GM12878 (cell line): Measurements from ENCODE around the gene SPACDR. TPM values are rescaled to one million over a fixed set of nuclear protein-coding genes. Genes with fewer than 3 reads are reported as not detected.

ENCODE experiments used
- ATAC-seq: fragments of 200-7000 bp; cut with Tn5 transposase; 3 replicates; pipeline ENCODE4 v1.9.1; 2020; ENCODE audit warnings: mild to moderate bottlenecking, moderate library complexity
- BruUV-seq: library from RNA; stranded (reverse); fragments of 400-500 nt; replicated peaks from 2 replicates; lab custom pipeline; 2021; lab: Mats Ljungman, UMichigan
- CTCF ChIA-PET: fragments of 300-600 bp; sonication (Branson Sonifier 250); formaldehyde crosslinking; extraction: SDS; loops from one replicate; lab custom pipeline; 2021; ENCODE audit warnings: inconsistent platforms; lab: Yijun Ruan, JAX
- POLR2A ChIA-PET: fragments of 350-600 bp; formaldehyde crosslinking; extraction: SDS; loops from one replicate; lab custom pipeline; 2021; ENCODE audit warnings: inconsistent platforms; lab: Charles Lee
- RAD21 ChIA-PET: fragments of 300-600 bp; sonication (Branson Sonifier 250); formaldehyde crosslinking; loops from one replicate; lab custom pipeline; 2023; ENCODE audit warnings: antibody characterized with exemption; ENCODE audit not compliant: unreplicated experiment; lab: Charles Lee
- SMC1A ChIA-PET: fragments of 300-600 bp; sonication (Branson Sonifier 250); formaldehyde crosslinking; loops from one replicate; lab custom pipeline; 2023; ENCODE audit not compliant: unreplicated experiment, uncharacterized antibody; lab: Charles Lee
- DNase-seq: peaks from one replicate; pipeline ENCODE4 v3.0.0-alpha.2; 2011; ENCODE audit warnings: low read depth, low spot score
- FAIRE-seq: peaks from 3 replicates; lab custom pipeline; 2011; peaks lifted over from hg19 to GRCh38; lab: Jason Lieb, UNC
- H2AFZ ChIP-seq: 2 replicates; pipeline ENCODE4 v1.6.0; 2011; ENCODE audit warnings: low read depth, low read length, control low read depth; ENCODE audit not compliant: control insufficient read depth
- H3K27ac ChIP-seq: 2 replicates; pipeline ENCODE4 v1.5.1; 2011; ENCODE audit warnings: control low read depth; ENCODE audit not compliant: control insufficient read depth, insufficient read depth
- H3K27me3 ChIP-seq, 2 experiments: replicated peaks in 1 of 2; 2 replicates each; pipeline versions ENCODE4 v1.6.0 to v1.6.1; 2011; ENCODE audit warnings: low read length in 1 of 2; ENCODE audit not compliant: control insufficient read depth in 2 of 2, insufficient read depth in 2 of 2
- H3K36me3 ChIP-seq, 2 experiments: 2 replicates each; pipeline ENCODE4 v1.5.1; 2011; ENCODE audit warnings: low read length in 1 of 2; ENCODE audit not compliant: control insufficient read depth in 2 of 2, insufficient read depth in 2 of 2
- H3K4me1 ChIP-seq: 2 replicates; pipeline ENCODE4 v1.6.1; 2011; ENCODE audit warnings: mild to moderate bottlenecking, low read length, moderate library complexity, mixed read lengths; ENCODE audit not compliant: control insufficient read depth, insufficient read depth
- H3K4me2 ChIP-seq: 2 replicates; pipeline ENCODE4 v1.6.0; 2011; ENCODE audit warnings: control low read depth; ENCODE audit not compliant: control insufficient read depth, insufficient read depth
- H3K4me3 ChIP-seq: fragments of 200-600 bp; sonication (generic); 2 replicates; pipeline ENCODE4 v1.5.1; 2016
- H3K79me2 ChIP-seq: 2 replicates; pipeline ENCODE4 v1.6.0; 2011; ENCODE audit warnings: low read length; ENCODE audit not compliant: control insufficient read depth, insufficient read depth
- H3K9ac ChIP-seq: 2 replicates; pipeline ENCODE4 v1.8.0; 2011; ENCODE audit warnings: low read length, control low read depth, mixed read lengths; ENCODE audit not compliant: control insufficient read depth, insufficient read depth
- H3K9me3 ChIP-seq: replicated peaks from 3 replicates; pipeline ENCODE4 v1.5.1; 2011; ENCODE audit warnings: mild to moderate bottlenecking, low read length; ENCODE audit not compliant: control insufficient read depth, insufficient read depth
- H4K20me1 ChIP-seq: 2 replicates; pipeline ENCODE4 v1.6.0; 2011; ENCODE audit not compliant: control insufficient read depth, insufficient read depth
- WGBS: methylation state at CpG from one replicate; pipeline ENCODE4 v1.1.6; 2016; ENCODE audit warnings: low lambda C conversion rate; ENCODE audit not compliant: insufficient replicate concordance, insufficient coverage; ENCODE audit errors: missing lambda C conversion rate; 5-methylcytosine and 5-hydroxymethylcytosine counted together
- in situ Hi-C: fragments of 300-500 bp; cut with MboI; formaldehyde crosslinking; loops from 9 replicates; pipeline ENCODE4 v1.14.3; 2018; ENCODE audit warnings: mixed read lengths
- intact Hi-C: fragments of 100-400 bp; cut with micrococcal nuclease; formaldehyde crosslinking; loops from one replicate; pipeline ENCODE4 v1.14.2; 2022; ENCODE audit not compliant: unreplicated experiment
- polyA plus RNA-seq, 11 experiments: library from polyadenylated mRNA; depleted of rRNA in 4 of 11; unstranded in 6 of 11; stranded (reverse) in 5 of 11; fragments of >200 nt; fragmentation: Nextera tagmentation in 4 of 11; fragmentation: Illumina TruSeq in 1 of 11; extraction: Ambion mirVana in 4 of 11; extraction: Trizol in 1 of 11; gene quantifications; 1 replicate in 1 of 11; 2 replicates in 10 of 11; pipeline versions ENCODE4 v1.2.1 to v1.2.3, GENCODE V29; 2011 to 2016; ENCODE audit warnings: inconsistent platforms in 2 of 11, missing spikeins in 2 of 11, low read depth in 1 of 11
- total RNA-seq, 4 experiments: library from RNA; depleted of rRNA in 3 of 4; stranded (reverse); fragments of >200 nt in 3 of 4; fragmentation: Illumina TruSeq in 1 of 4; extraction: Trizol in 1 of 4; gene quantifications; 2 replicates each; pipeline versions ENCODE4 v1.2.1 to v1.2.3, GENCODE V29; 2013 to 2021
- TF ChIP-seq, protein P1 (sequence below): fragments of 450-650 bp; IDR thresholded peaks from 2 replicates; pipeline ENCODE4 v1.6.1; 2016; ENCODE audit warnings: mild to moderate bottlenecking
- TF ChIP-seq, protein P2 (sequence below): fragments of 450-650 bp; IDR thresholded peaks from 2 replicates; pipeline ENCODE4 v1.6.1; 2017; ENCODE audit warnings: mild to moderate bottlenecking, moderate library complexity
- TF ChIP-seq, protein P3 (sequence below): fragments of 450-650 bp; IDR thresholded peaks from 2 replicates; pipeline ENCODE4 v1.6.1; 2018; ENCODE audit warnings: borderline replicate concordance, mild to moderate bottlenecking; ENCODE audit not compliant: partially characterized antibody

Gene SPACDR
- total and polyA plus RNA-seq, 10 of the 15 experiments (the other 5 are each of a cell fraction or from before 2014, with no cell fraction given), result 0.18 to 1.5 (median 0.63) TPM

DNA sequence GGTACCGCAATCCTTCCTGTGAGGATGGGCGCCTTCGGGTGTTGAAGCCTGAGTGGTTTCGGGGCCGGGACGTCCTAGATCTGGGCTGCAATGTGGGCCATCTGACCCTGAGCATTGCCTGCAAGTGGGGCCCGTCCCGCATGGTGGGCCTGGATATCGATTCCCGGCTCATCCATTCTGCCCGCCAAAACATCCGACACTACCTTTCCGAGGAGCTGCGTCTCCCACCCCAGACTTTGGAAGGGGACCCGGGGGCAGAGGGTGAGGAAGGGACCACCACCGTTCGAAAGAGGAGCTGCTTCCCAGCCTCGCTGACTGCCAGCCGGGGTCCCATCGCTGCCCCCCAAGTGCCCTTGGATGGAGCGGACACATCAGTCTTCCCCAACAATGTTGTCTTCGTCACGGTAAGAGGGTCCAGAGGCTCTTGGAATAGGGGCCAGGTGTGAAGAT lies 32.7 kb downstream of the SPACDR start:
- Histone ChIP-seq H3K4me1 (peaks cover 30% of the 10 kb centered on the region), H3K9ac (peak overlapping the region; percentile 98), H2AFZ (no peak overlapping the region), H3K4me2 (peak overlapping the region; percentile 97), H3K4me3 (peak overlapping the region; percentile 74; the same call in 1 of the 2 replicates), H3K36me3 (peaks cover 5 to 16% of the 10 kb centered on the region in 2 experiments; a peak in 3 of 4 replicates), H3K9me3 (no peaks in the 10 kb centered on the region)
- no peak for DNase-seq
- ATAC-seq, result no peak
- WGBS, result 98% methylated on average over 23 of the region's 23 CpGs
- intact Hi-C loops, result no loop called here
- POLR2A ChIA-PET, result no interaction called here
- no peak for FAIRE-seq
- TF ChIP-seq, protein P1, sequence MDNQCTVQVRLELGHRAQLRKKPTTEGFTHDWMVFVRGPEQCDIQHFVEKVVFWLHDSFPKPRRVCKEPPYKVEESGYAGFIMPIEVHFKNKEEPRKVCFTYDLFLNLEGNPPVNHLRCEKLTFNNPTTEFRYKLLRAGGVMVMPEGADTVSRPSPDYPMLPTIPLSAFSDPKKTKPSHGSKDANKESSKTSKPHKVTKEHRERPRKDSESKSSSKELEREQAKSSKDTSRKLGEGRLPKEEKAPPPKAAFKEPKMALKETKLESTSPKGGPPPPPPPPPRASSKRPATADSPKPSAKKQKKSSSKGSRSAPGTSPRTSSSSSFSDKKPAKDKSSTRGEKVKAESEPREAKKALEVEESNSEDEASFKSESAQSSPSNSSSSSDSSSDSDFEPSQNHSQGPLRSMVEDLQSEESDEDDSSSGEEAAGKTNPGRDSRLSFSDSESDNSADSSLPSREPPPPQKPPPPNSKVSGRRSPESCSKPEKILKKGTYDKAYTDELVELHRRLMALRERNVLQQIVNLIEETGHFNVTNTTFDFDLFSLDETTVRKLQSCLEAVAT, result peak; percentile 24; the same call in 1 of the 2 replicates
- TF ChIP-seq, protein P2, sequence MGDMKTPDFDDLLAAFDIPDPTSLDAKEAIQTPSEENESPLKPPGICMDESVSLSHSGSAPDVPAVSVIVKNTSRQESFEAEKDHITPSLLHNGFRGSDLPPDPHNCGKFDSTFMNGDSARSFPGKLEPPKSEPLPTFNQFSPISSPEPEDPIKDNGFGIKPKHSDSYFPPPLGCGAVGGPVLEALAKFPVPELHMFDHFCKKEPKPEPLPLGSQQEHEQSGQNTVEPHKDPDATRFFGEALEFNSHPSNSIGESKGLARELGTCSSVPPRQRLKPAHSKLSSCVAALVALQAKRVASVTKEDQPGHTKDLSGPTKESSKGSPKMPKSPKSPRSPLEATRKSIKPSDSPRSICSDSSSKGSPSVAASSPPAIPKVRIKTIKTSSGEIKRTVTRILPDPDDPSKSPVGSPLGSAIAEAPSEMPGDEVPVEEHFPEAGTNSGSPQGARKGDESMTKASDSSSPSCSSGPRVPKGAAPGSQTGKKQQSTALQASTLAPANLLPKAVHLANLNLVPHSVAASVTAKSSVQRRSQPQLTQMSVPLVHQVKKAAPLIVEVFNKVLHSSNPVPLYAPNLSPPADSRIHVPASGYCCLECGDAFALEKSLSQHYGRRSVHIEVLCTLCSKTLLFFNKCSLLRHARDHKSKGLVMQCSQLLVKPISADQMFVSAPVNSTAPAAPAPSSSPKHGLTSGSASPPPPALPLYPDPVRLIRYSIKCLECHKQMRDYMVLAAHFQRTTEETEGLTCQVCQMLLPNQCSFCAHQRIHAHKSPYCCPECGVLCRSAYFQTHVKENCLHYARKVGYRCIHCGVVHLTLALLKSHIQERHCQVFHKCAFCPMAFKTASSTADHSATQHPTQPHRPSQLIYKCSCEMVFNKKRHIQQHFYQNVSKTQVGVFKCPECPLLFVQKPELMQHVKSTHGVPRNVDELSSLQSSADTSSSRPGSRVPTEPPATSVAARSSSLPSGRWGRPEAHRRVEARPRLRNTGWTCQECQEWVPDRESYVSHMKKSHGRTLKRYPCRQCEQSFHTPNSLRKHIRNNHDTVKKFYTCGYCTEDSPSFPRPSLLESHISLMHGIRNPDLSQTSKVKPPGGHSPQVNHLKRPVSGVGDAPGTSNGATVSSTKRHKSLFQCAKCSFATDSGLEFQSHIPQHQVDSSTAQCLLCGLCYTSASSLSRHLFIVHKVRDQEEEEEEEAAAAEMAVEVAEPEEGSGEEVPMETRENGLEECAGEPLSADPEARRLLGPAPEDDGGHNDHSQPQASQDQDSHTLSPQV, result no peak
- TF ChIP-seq, protein P3, sequence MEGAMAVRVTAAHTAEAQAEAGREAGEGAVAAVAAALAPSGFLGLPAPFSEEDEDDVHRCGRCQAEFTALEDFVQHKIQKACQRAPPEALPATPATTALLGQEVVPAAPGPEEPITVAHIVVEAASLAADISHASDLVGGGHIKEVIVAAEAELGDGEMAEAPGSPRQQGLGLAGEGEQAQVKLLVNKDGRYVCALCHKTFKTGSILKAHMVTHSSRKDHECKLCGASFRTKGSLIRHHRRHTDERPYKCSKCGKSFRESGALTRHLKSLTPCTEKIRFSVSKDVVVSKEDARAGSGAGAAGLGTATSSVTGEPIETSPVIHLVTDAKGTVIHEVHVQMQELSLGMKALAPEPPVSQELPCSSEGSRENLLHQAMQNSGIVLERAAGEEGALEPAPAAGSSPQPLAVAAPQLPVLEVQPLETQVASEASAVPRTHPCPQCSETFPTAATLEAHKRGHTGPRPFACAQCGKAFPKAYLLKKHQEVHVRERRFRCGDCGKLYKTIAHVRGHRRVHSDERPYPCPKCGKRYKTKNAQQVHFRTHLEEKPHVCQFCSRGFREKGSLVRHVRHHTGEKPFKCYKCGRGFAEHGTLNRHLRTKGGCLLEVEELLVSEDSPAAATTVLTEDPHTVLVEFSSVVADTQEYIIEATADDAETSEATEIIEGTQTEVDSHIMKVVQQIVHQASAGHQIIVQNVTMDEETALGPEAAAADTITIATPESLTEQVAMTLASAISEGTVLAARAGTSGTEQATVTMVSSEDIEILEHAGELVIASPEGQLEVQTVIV, result no peak
- TF ChIP-seq, all 136 proteins: peak for 1
- Histone ChIP-seq H4K20me1 (no peaks in the 10 kb centered on the region), H3K79me2 (peaks cover 55% of the 10 kb centered on the region), H3K27me3 (no peaks in the 10 kb centered on the region), H3K27ac (peak overlapping the region; percentile 99; the same call in 1 of the 2 replicates)
- CTCF ChIA-PET, result interaction anchor here (1.0 kb wide), 1 partner anchor 24 kb away, joined by 3 read pairs; no protein-coding TSS in a partner anchor
- RAD21 ChIA-PET, result no interaction called here
- BruUV-seq, result no TSS peak
- in situ Hi-C loops, result no loop called here
- SMC1A ChIA-PET, result interaction anchor here (1.0 kb wide), 1 partner anchor 13 kb away, joined by 3 read pairs; no protein-coding TSS in a partner anchor
